NCI-H345 treated with DMSO at 0.1 percent for 48 hours (cell line): ENCODE data around the gene RCVRN.

Experiments used
- DNase-seq: peaks from one replicate; lab custom pipeline; 2025; ENCODE audit not compliant: unreplicated experiment; lab: John Stamatoyannopoulos, UW

RCVRN gene

GRCh38 chr17:9899280-9900043 is 5.6 kb downstream of the RCVRN start:
- DNase-seq, result no peak

GRCh38 chr17:9898812-9899211 is 6.3 kb downstream of the RCVRN start:
- DNase-seq, result no peak

GRCh38 chr17:9897372-9897968 is 7.6 kb downstream of the RCVRN start:
- no peak for DNase-seq

GRCh38 chr17:9895923-9896322 is 9.1 kb downstream of the RCVRN start:
- no peak for DNase-seq

GRCh38 chr17:9894231-9894630 is 10.8 kb downstream of the RCVRN start:
- DNase-seq, result no peak

- no peak for DNase-seq
Observed at GRCh38 chr17:9893411-9894012, 11.6 kb downstream of the RCVRN start.

DNA sequence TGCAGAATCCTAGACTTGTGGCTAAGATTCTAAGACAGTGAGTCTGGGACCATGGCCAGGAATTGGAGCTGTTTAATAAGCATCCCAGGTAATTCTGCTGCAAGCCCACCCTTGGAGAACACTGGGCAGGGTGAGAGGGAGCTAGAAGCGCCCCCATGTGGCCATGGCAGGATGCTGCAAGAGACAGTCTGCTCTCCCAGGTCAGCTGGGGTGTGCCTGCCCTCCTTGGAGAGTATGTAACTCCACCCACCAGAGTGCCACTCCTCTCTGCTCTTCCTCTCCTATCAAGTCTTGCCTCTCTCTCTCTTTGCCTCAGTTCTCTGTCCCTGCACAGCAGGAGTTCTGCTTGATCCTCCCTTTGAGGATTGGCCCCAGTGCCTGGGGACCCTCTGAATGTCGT is 14.9 kb downstream of the RCVRN start:
- no peak for DNase-seq

DNA sequence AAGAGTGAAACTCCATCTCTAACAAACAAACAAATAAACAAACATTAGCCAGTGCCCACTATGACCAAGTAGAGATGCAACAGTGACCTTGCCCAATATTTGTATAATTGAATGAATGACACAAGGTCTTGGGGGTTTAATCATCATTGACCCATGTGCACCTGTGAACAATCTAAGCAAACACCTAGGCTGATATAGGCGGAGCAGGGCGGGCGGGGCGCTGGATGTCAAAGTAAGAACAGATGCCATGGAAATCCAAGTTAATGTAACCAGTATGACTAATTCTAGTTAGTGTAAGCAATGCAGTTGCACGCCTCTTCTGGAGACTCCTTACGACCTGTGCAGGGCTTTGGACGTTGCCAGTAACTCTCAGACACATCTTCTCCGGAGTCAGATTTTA is 17.6 kb downstream of the RCVRN start:
- DNase-seq, result no peak

GRCh38 chr17:9886141-9886930 is 18.7 kb downstream of the RCVRN start:
- no peak for DNase-seq

- no peak for DNase-seq
Observed at GRCh38 chr17:9883451-9883850, 21.6 kb downstream of the RCVRN start.

- no peak for DNase-seq
Observed at GRCh38 chr17:9880582-9880999, 24.5 kb downstream of the RCVRN start.

- DNase-seq, result no peak
Observed at GRCh38 chr17:9878786-9879525, 26.1 kb downstream of the RCVRN start.

GRCh38 chr17:9878356-9878755 is 26.7 kb downstream of the RCVRN start:
- no peak for DNase-seq

- DNase-seq, result no peak
Observed at GRCh38 chr17:9875441-9875840, 29.6 kb downstream of the RCVRN start.

DNA sequence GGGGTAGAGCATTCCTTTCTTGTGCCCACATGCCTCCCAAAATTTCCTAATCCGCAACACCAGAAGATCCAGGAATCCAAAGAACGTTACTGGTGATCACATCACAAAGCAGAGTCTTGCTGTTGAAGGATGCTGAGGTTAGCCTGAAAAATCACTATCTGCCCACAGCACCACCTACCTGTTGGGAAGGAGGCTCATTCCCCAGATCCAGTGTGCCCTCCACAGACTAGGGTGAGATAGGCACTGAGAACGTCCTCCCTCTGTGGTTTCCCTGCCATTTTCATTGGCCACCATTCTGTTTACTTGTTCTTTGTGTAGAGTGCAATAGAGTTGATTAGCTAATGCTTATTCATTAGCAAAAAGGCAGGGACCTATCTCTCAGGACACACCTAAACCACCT is 30.3 kb downstream of the RCVRN start:
- DNase-seq, result no peak

- no peak for DNase-seq
Observed at GRCh38 chr17:9872852-9873251, 32.2 kb downstream of the RCVRN start.

GRCh38 chr17:9868552-9868951 is 36.5 kb downstream of the RCVRN start:
- DNase-seq, result no peak

GRCh38 chr17:9865586-9865985 is 39.5 kb downstream of the RCVRN start:
- no peak for DNase-seq

GRCh38 chr17:9862949-9863348 is 42.1 kb downstream of the RCVRN start:
- DNase-seq, result no peak

GRCh38 chr17:9862220-9862619 is 42.9 kb downstream of the RCVRN start:
- no peak for DNase-seq

DNA sequence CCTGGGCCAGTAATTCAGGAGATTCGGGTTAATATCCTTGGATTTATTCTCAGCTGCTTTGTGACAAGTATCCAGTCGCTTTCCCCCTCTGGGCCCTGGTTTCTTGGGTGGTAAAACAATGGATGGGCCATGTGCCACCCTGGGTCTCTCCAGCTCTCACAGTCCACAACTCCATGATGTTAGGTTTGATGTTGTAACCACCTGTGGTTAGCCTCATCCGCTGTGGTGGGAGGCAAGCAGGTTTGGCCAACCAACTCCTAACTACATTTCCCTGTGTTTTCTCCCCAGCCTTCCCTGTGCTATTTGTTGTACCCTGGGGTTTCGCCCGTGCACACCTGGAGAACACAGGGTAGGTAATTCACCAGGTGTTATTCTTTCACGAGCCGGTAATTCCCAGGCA is 44.2 kb downstream of the RCVRN start:
- no peak for DNase-seq
